ENCODE results near the gene TRPV3. TPM values are rescaled to one million over a fixed set of nuclear protein-coding genes. Genes with fewer than 3 reads are reported as not detected.
"Not testable (repeated sequence)": the region's sequence is repeated elsewhere in the genome, so short reads cannot be mapped to it uniquely, and the experiment has no call there.

Gene TRPV3
- total RNA-seq, 4 donors from 2014 or later = 5.0 to 39.1 (median 16.5) TPM

DNA sequence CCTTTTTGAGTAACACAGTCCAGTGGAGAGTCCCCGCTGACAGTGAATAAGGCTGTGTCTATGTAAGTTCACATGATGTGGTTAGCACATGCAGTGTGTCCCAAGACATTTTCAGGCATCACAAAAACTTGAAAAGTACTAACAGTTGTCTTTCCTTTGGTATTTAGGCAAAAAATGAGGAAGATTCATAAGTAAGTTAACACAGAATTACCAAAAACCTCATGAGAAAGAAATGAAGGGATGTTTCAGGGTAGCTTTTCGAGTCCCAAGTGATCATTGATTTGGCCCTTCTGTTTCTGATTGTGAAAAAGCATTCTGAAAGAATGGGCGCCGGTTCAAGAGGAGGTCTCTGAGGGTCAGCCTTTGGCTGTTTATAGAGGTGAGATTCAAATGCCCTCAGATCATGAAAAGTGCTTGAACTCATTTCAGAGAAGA lies 82.3 kb downstream of the TRPV3 start:
- Histone ChIP-seq H3K27me3 (no peaks in the 10 kb centered on the region), H3K4me3 (no peak overlapping the region), H3K36me3 (no peaks in the 10 kb centered on the region), H3K4me1 (peaks cover 0 to 12% (median 2%) of the 10 kb centered on the region in 4 donors), H3K27ac (peak overlapping the region in 3 of 4 donors; percentile 75 to 86 (median 81)), H3K9me3 (no peaks in the 10 kb centered on the region)
- no peak for TF ChIP-seq POLR2A (IDR thresholded peaks at IDR 0.05)
- no peak for TF ChIP-seq CTCF (IDR thresholded peaks at IDR 0.05)
- no peak for DNase-seq

GRCh38 chr17:3474212-3474611 lies 83.4 kb downstream of the TRPV3 start:
- peak overlapping the region in 3 of 4 donors; percentile 75 to 86 (median 81) for H3K27ac ChIP-seq
- DNase-seq = no peak
- TF ChIP-seq CTCF (IDR thresholded peaks at IDR 0.05) (no peak), POLR2A (IDR thresholded peaks at IDR 0.05) (no peak)
- no peaks in the 10 kb centered on the region for H3K9me3 ChIP-seq
- H3K27me3 ChIP-seq = no peaks in the 10 kb centered on the region
- H3K36me3 ChIP-seq = no peaks in the 10 kb centered on the region
- H3K4me3 ChIP-seq = peak overlapping the region in 1 of 4 donors; percentile 21
- H3K4me1 ChIP-seq = peaks cover 0 to 12% (median 2%) of the 10 kb centered on the region in 4 donors

GRCh38 chr17:3472137-3472536 lies 85.5 kb downstream of the TRPV3 start:
- Histone ChIP-seq H3K9me3 (no peaks in the 10 kb centered on the region), H3K4me3 (no peak overlapping the region), H3K36me3 (no peaks in the 10 kb centered on the region), H3K27ac (no peak overlapping the region), H3K27me3 (no peaks in the 10 kb centered on the region), H3K4me1 (peaks cover 0 to 12% (median 2%) of the 10 kb centered on the region in 4 donors)
- no peak for DNase-seq
- TF ChIP-seq CTCF (IDR thresholded peaks at IDR 0.05) = no peak
- TF ChIP-seq POLR2A (IDR thresholded peaks at IDR 0.05) = no peak

DNA sequence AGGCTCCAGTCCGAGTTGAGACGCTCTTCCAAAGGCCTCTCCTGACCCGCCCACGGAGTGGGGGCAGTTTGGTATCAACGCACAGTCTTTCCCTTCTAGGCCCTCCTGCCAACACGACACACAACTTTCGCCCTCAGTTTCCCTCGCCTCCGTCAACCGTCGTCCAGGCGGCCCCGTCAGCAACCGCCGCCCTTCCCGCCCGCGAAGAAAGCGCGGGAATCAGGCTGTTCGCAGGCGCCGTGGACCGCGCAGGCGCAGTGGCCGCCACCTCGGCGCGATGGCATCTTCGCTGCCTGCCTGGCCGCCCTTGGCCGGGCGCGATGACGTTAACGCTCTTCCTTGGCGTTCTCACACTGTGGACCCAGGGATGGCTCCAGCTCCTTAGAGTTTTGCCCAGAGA lies 86.0 kb downstream of the TRPV3 start, which contains the start of gene SPATA22:
TSS of gene SPATA22 (minus strand) at position 221 of the 400 bp plus-strand sequence. CDS start 2,494 bp downstream, outside the sequence.
- peaks cover 0 to 12% (median 2%) of the 10 kb centered on the region in 4 donors for H3K4me1 ChIP-seq
- H3K27ac ChIP-seq = no peak within 1 kb of the TSS
- H3K4me3 ChIP-seq = no peak within 1 kb of the TSS
- TF ChIP-seq POLR2A (IDR thresholded peaks at IDR 0.05) = no peak
- no peak for TF ChIP-seq CTCF (IDR thresholded peaks at IDR 0.05)
- DNase-seq = no peak
- no peaks in the 10 kb centered on the region for H3K9me3 ChIP-seq
- no peaks in the 10 kb centered on the region for H3K27me3 ChIP-seq
- H3K36me3 ChIP-seq = no peaks in the 10 kb centered on the region

GRCh38 chr17:3469529-3469928 lies 88.1 kb downstream of the TRPV3 start:
- no peak for TF ChIP-seq CTCF (IDR thresholded peaks at IDR 0.05)
- TF ChIP-seq POLR2A (IDR thresholded peaks at IDR 0.05) = no peak
- no peaks in the 10 kb centered on the region for H3K36me3 ChIP-seq
- no peaks in the 10 kb centered on the region for H3K27me3 ChIP-seq
- H3K4me3 ChIP-seq = no peak overlapping the region
- no peak for DNase-seq
- no peak overlapping the region for H3K27ac ChIP-seq
- H3K4me1 ChIP-seq = peaks cover 0 to 2% (median 0%) of the 10 kb centered on the region in 4 donors
- H3K9me3 ChIP-seq = no peaks in the 10 kb centered on the region

- not testable (repeated sequence) for H3K27ac ChIP-seq, H3K9me3 ChIP-seq, H3K36me3 ChIP-seq, DNase-seq, H3K4me3 ChIP-seq, H3K4me1 ChIP-seq, H3K27me3 ChIP-seq
Measured at GRCh38 chr17:3466355-3466754, 91.3 kb downstream of the TRPV3 start.

Other genes starting within 250 kb of the TRPV3 start
- gene OR3A2, start 171.5 kb downstream of the TRPV3 start, total RNA-seq = not detected
- gene OR1E1, start 159.4 kb downstream of the TRPV3 start, total RNA-seq = not detected
- gene OR3A3, start 146.4 kb downstream of the TRPV3 start, total RNA-seq = not detected
- gene OR1E2, start 124.0 kb downstream of the TRPV3 start, total RNA-seq = not detected
- gene SPATA22, start 86.0 kb downstream of the TRPV3 start, total RNA-seq = not detected
- gene ASPA, start 81.8 kb downstream of the TRPV3 start, total RNA-seq = 10 to 100 TPM; 11.4 to 27.7 (median 17.0) TPM
- gene TRPV1, start 51.6 kb upstream of the TRPV3 start, total RNA-seq = 10 to 100 TPM; 13.2 to 56.8 (median 36.3) TPM
- gene SHPK, start 78.4 kb upstream of the TRPV3 start, total RNA-seq = 10 to 100 TPM in 3 of 4 donors, 1 to 10 TPM in 1; 5.8 to 83.8 (median 44.9) TPM
- gene CTNS, start 78.9 kb upstream of the TRPV3 start, total RNA-seq = 10 to 100 TPM; 21.5 to 30.1 (median 27.7) TPM
- 100 to 1,000 TPM; 113 to 386 (median 239) TPM for gene TAX1BP3, start 110.8 kb upstream of the TRPV3 start, total RNA-seq
- 10 to 100 TPM; 12.6 to 28.1 (median 21.0) TPM for gene EMC6, start 111.0 kb upstream of the TRPV3 start, total RNA-seq
- gene P2RX5, start 138.3 kb upstream of the TRPV3 start, total RNA-seq = 100 to 1,000 TPM in 1 of 4 donors, 1 to 10 TPM in 3; 1.2 to 103 (median 5.7) TPM
- 1 to 10 TPM in 1 of 4 donors, not detected in 3; 1.2 TPM for gene HASPIN, start 166.1 kb upstream of the TRPV3 start, total RNA-seq
- gene ITGAE, start 243.4 kb upstream of the TRPV3 start, total RNA-seq = 10 to 100 TPM; 14.9 to 41.8 (median 31.5) TPM

Measured in Peyer's patch (tissue), 4 donors.